Measurements from ENCODE around the gene TAL2. TPM values are rescaled to one million over a fixed set of nuclear protein-coding genes. Genes with fewer than 3 reads are reported as not detected.
A peak's percentile ranks its signal among the peaks of the same experiment; 100 is the strongest.
"Not testable (repeated sequence)": the region's sequence is repeated elsewhere in the genome, so short reads cannot be mapped to it uniquely, and the experiment has no call there.

Gene TAL2
- total RNA-seq, 2 donors from 2014 or later, result 0.54 TPM; not detected in 1

GRCh38 chr9:105694848-105695581 lies 32.8 kb downstream of the TAL2 start:
- peak overlapping the region; percentile 69 to 83 for H3K27ac Mint-ChIP-seq
- peak; percentile 54 to 77 for DNase-seq (ENCODE audit: low spot score in 2 of 2)

GRCh38 chr9:105696219-105696793 lies 34.0 kb downstream of the TAL2 start:
- Mint-ChIP-seq H3K36me3 (peaks cover 0 to 5% of the 10 kb centered on the region in 2 donors), H3K9me3 (no peaks in the 10 kb centered on the region), H3K27ac (no peak overlapping the region)
- ATAC-seq (no peak), DNase-seq (ENCODE audit: low spot score in 2 of 2) (no peak)

More at GRCh38 chr9:105694848-105695581, 32.8 kb downstream of the TAL2 start:
- H3K9me3 Mint-ChIP-seq, result no peaks in the 10 kb centered on the region
- peaks cover 0 to 5% of the 10 kb centered on the region in 2 donors for H3K36me3 Mint-ChIP-seq
- peak; percentile 76 to 86 for ATAC-seq

- Mint-ChIP-seq H3K27ac (no peak overlapping the region), H3K36me3 (peaks cover 0 to 5% of the 10 kb centered on the region in 2 donors), H3K9me3 (no peaks in the 10 kb centered on the region)
- ATAC-seq (no peak), DNase-seq (ENCODE audit: low spot score in 2 of 2) (no peak)
These were observed 35.6 kb downstream of the TAL2 start for GRCh38 chr9:105697871-105698270.

- H3K27ac Mint-ChIP-seq, result no peak overlapping the region
- no peak for ATAC-seq
These were observed 36.2 kb downstream of the TAL2 start for GRCh38 chr9:105698348-105698870.

GRCh38 chr9:105700668-105701067 lies 38.4 kb downstream of the TAL2 start:
- DNase-seq (ENCODE audit: low spot score in 2 of 2) (no peak), ATAC-seq (no peak)
- H3K36me3 Mint-ChIP-seq, result no peaks in the 10 kb centered on the region
- no peak overlapping the region for H3K27ac Mint-ChIP-seq
- no peaks in the 10 kb centered on the region for H3K9me3 Mint-ChIP-seq

More at GRCh38 chr9:105698348-105698870, 36.2 kb downstream of the TAL2 start:
- Mint-ChIP-seq H3K36me3 (peaks cover 0 to 5% of the 10 kb centered on the region in 2 donors), H3K9me3 (no peaks in the 10 kb centered on the region)
- no peak for DNase-seq (ENCODE audit: low spot score in 2 of 2)

GRCh38 chr9:105701145-105701544 lies 38.9 kb downstream of the TAL2 start:
- H3K27ac Mint-ChIP-seq, result no peak overlapping the region

GRCh38 chr9:105702207-105702606 lies 40.0 kb downstream of the TAL2 start:
- Mint-ChIP-seq H3K27ac (no peak overlapping the region), H3K9me3 (no peaks in the 10 kb centered on the region), H3K36me3 (no peaks in the 10 kb centered on the region)
- no peak for DNase-seq (ENCODE audit: low spot score in 2 of 2)
- ATAC-seq, result no peak

More at GRCh38 chr9:105701145-105701544, 38.9 kb downstream of the TAL2 start:
- ATAC-seq (no peak), DNase-seq (ENCODE audit: low spot score in 2 of 2) (no peak)
- Mint-ChIP-seq H3K36me3 (no peaks in the 10 kb centered on the region), H3K9me3 (no peaks in the 10 kb centered on the region)

GRCh38 chr9:105703638-105704037 lies 41.4 kb downstream of the TAL2 start:
- not testable (repeated sequence) for H3K9me3 Mint-ChIP-seq; H3K36me3 Mint-ChIP-seq; H3K27ac Mint-ChIP-seq; ATAC-seq; DNase-seq (ENCODE audit: low spot score in 2 of 2)

GRCh38 chr9:105706156-105706555 lies 43.9 kb downstream of the TAL2 start:
- no peak overlapping the region for H3K27ac Mint-ChIP-seq
- no peaks in the 10 kb centered on the region for H3K9me3 Mint-ChIP-seq

GRCh38 chr9:105708405-105708804 lies 46.1 kb downstream of the TAL2 start:
- DNase-seq (ENCODE audit: low spot score in 2 of 2) (no peak), ATAC-seq (no peak)
- Mint-ChIP-seq H3K27ac (peak overlapping the region; percentile 13 to 17), H3K9me3 (no peaks in the 10 kb centered on the region), H3K36me3 (no peaks in the 10 kb centered on the region)

More at GRCh38 chr9:105706156-105706555, 43.9 kb downstream of the TAL2 start:
- no peaks in the 10 kb centered on the region for H3K36me3 Mint-ChIP-seq
- DNase-seq (ENCODE audit: low spot score in 2 of 2) (no peak), ATAC-seq (no peak)

GRCh38 chr9:105710638-105711037 lies 48.4 kb downstream of the TAL2 start:
- DNase-seq (ENCODE audit: low spot score in 2 of 2) (no peak), ATAC-seq (no peak)
- Mint-ChIP-seq H3K27ac (no peak overlapping the region), H3K9me3 (no peaks in the 10 kb centered on the region), H3K36me3 (no peaks in the 10 kb centered on the region)

- Mint-ChIP-seq H3K36me3 (no peaks in the 10 kb centered on the region), H3K9me3 (no peaks in the 10 kb centered on the region), H3K27ac (no peak overlapping the region)
- DNase-seq (ENCODE audit: low spot score in 2 of 2) (no peak), ATAC-seq (no peak)
These were observed 49.6 kb downstream of the TAL2 start for GRCh38 chr9:105711867-105712266.

- ATAC-seq (no peak), DNase-seq (ENCODE audit: low spot score in 2 of 2) (no peak)
- Mint-ChIP-seq H3K36me3 (no peaks in the 10 kb centered on the region), H3K9me3 (no peaks in the 10 kb centered on the region), H3K27ac (no peak overlapping the region)
These were observed 50.0 kb downstream of the TAL2 start for GRCh38 chr9:105712297-105712696.

Other genes starting within 250 kb of the TAL2 start
- 1 to 10 TPM in 1 of 2 donors, under 1 TPM in 1; 0.61 to 3.9 TPM for gene FSD1L, start 214.4 kb upstream of the TAL2 start, total RNA-seq
- 10 to 100 TPM in 1 of 2 donors, under 1 TPM in 1; 0.52 to 14.3 TPM for gene FKTN, start 104.3 kb upstream of the TAL2 start, total RNA-seq
- gene TMEM38B, start 32.1 kb downstream of the TAL2 start, total RNA-seq, result 10 to 100 TPM; 16.7 to 27.5 TPM

Measured in activated naive CD4-positive, alpha-beta T cell treated with anti-CD3 and anti-CD28 coated beads, Interleukin-2, amount 50 U/mL, for 72 hours (primary cell).